Neutrophil (primary cell): ENCODE data around the gene ZNF345.

Experiments
- H3K27ac ChIP-seq: fragments of 200-600 bp; sonication (generic); 2 replicates; pipeline ENCODE4 v1.5.1; 2016; ENCODE audit warnings: mild to moderate bottlenecking, moderate library complexity
- H3K27me3 ChIP-seq: fragments of 200-600 bp; sonication (generic); 2 replicates; pipeline ENCODE4 v1.6.0; 2016; ENCODE audit warnings: mild to moderate bottlenecking
- H3K36me3 ChIP-seq: fragments of 200-600 bp; sonication (generic); 2 replicates; pipeline ENCODE4 v1.5.1; 2017
- H3K4me1 ChIP-seq, 2 experiments: fragments of 200-600 bp in 1 of 2; sonication (generic) in 1 of 2; 1 replicate in 1 of 2; 2 replicates in 1 of 2; pipeline versions ENCODE4 v1.5.1 to v1.6.1; 2013 to 2016; ENCODE audit warnings: low read depth in 1 of 2, low read length in 1 of 2, mild to moderate bottlenecking in 1 of 2, moderate library complexity in 1 of 2; ENCODE audit not compliant: control insufficient read depth in 1 of 2, insufficient read depth in 1 of 2
- H3K4me3 ChIP-seq, 2 experiments: fragments of 200-600 bp in 1 of 2; sonication (generic) in 1 of 2; 1 replicate in 1 of 2; 2 replicates in 1 of 2; pipeline ENCODE4 v1.5.1; 2013 to 2016; ENCODE audit warnings: low read depth in 1 of 2, low read length in 1 of 2, mild to moderate bottlenecking in 1 of 2, moderate library complexity in 1 of 2
- H3K9me3 ChIP-seq: fragments of 200-600 bp; sonication (generic); 2 replicates; pipeline ENCODE4 v1.5.1; 2016
- TF ChIP-seq, protein P1 (sequence below): fragments of 200-600 bp; sonication (generic); IDR thresholded peaks from 2 replicates; pipeline ENCODE4 v1.5.1; 2016; ENCODE audit warnings: antibody characterized with exemption

The ZNF345 gene

GRCh38 chr19:36850559-36851442 lies at the start of gene ZNF345:
Gene ZNF345, plus strand, starts transcription at chr19:36850876. Its CDS starts 25,955 bp downstream, at chr19:36876831.
- peak within 1 kb of the TSS; percentile 82 for H3K27ac ChIP-seq
- no peaks in the 10 kb centered on the region for H3K9me3 ChIP-seq
- peak within 1 kb of the TSS; percentile 65 to 80 for H3K4me3 ChIP-seq
- peaks cover 22 to 24% of the 10 kb centered on the region in 2 experiments for H3K4me1 ChIP-seq
- TF ChIP-seq, protein P1, sequence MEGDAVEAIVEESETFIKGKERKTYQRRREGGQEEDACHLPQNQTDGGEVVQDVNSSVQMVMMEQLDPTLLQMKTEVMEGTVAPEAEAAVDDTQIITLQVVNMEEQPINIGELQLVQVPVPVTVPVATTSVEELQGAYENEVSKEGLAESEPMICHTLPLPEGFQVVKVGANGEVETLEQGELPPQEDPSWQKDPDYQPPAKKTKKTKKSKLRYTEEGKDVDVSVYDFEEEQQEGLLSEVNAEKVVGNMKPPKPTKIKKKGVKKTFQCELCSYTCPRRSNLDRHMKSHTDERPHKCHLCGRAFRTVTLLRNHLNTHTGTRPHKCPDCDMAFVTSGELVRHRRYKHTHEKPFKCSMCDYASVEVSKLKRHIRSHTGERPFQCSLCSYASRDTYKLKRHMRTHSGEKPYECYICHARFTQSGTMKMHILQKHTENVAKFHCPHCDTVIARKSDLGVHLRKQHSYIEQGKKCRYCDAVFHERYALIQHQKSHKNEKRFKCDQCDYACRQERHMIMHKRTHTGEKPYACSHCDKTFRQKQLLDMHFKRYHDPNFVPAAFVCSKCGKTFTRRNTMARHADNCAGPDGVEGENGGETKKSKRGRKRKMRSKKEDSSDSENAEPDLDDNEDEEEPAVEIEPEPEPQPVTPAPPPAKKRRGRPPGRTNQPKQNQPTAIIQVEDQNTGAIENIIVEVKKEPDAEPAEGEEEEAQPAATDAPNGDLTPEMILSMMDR, result no peak
- H3K36me3 ChIP-seq, result no peaks in the 10 kb centered on the region
- no peaks in the 10 kb centered on the region for H3K27me3 ChIP-seq

GRCh38 chr19:36805364-36805763 lies 45.3 kb upstream of the ZNF345 start:
- Histone ChIP-seq H3K27ac (no peak overlapping the region), H3K4me1 (no peaks in the 10 kb centered on the region), H3K4me3 (no peak overlapping the region), H3K27me3 (no peaks in the 10 kb centered on the region), H3K36me3 (no peaks in the 10 kb centered on the region), H3K9me3 (peaks cover 6% of the 10 kb centered on the region)
- TF ChIP-seq, protein P1, result no peak

DNA sequence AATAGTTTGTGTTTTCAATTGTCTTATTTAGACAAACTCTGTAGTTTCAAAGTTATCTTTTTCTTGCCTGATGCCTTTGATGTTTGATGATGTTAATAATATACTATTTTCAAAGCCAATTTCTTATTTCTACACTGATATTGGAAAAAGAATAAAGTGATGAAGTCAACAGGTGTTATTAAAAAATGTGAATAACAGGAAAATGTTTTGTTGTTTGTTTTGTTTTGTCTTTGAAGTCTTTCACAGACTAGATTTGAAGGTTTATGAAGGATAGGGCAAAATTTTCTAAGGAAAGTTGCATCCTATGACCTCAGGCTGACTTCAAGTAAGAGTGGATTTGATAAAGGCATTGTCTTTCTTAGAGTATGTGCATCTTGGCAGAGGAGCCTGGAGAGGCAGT lies 43.6 kb upstream of the ZNF345 start:
- no peaks in the 10 kb centered on the region for H3K4me1 ChIP-seq
- H3K27ac ChIP-seq, result no peak overlapping the region
- no peaks in the 10 kb centered on the region for H3K27me3 ChIP-seq
- TF ChIP-seq, protein P1, result no peak
- H3K4me3 ChIP-seq, result no peak overlapping the region
- H3K9me3 ChIP-seq, result peaks cover 11% of the 10 kb centered on the region
- no peaks in the 10 kb centered on the region for H3K36me3 ChIP-seq

DNA sequence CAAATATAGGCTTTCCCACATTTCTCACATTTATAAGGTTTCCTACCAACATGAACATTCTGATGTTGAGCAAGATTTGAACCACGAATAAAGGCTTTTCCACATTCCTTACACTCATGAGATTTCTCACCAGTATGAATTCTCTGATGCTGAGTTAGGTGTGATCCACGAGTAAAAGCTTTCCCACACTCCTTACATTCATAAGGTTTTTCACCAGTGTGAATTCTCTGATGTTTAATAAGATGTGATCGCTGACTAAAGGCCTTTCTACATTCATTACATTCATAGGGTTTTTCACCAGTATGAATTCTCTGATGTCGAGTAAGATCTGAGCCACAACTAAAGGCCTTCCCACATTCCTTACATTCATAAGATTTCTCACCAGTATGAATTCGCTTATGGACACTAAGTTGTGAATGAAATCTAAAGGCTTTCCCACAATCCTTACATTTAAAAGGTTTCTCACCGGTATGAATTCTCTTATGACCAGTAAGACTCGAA lies 31.5 kb upstream of the ZNF345 start:
- Histone ChIP-seq H3K4me1 (no peaks in the 10 kb centered on the region), H3K27ac (no peak overlapping the region), H3K4me3 (no peak overlapping the region), H3K27me3 (no peaks in the 10 kb centered on the region), H3K9me3 (peaks cover 65% of the 10 kb centered on the region), H3K36me3 (no peaks in the 10 kb centered on the region)
- TF ChIP-seq, protein P1, result no peak

DNA sequence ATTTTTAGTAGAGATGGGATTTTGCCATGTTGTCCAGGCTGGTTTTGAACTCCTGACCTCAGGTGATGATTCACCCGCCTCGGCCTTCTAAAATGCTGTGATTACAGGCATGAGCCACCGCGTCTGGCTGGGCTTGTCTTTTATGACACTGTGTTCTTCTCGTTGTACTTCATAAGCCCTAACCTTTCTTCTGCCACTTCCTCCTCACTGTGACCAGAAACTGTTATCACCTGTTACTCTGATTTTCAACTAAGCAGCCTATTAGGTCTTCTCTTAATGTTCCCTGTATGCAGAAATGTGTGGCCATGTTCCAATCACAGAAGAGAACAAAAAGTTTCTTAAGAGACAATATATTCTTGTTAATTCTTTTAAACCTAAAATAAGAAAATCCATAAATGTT lies 28.9 kb upstream of the ZNF345 start:
- Histone ChIP-seq H3K27me3 (no peaks in the 10 kb centered on the region), H3K27ac (no peak overlapping the region), H3K9me3 (peaks cover 58% of the 10 kb centered on the region), H3K4me3 (no peak overlapping the region), H3K4me1 (no peaks in the 10 kb centered on the region), H3K36me3 (no peaks in the 10 kb centered on the region)
- TF ChIP-seq, protein P1, result no peak
